H1 (cell line): ENCODE results near the gene GABARAPL1. TPM values are rescaled to one million over a fixed set of nuclear protein-coding genes. Genes with fewer than 3 reads are reported as not detected.

Experiments
- BCL11A ChIP-seq, 2 experiments: IDR thresholded peaks; one replicate each; pipeline ENCODE4 v1.6.1; 2011; ENCODE audit warnings: low read depth in 2 of 2, low read length in 2 of 2, mild to moderate bottlenecking in 2 of 2
- CHD1 ChIP-seq: IDR thresholded peaks from 2 replicates; pipeline ENCODE4 v1.6.1; 2012; ENCODE audit warnings: low read depth, low read length, improper control_type of control experiment
- CHD7 ChIP-seq: fragments of 300-600 bp; sonication (generic); IDR thresholded peaks from 2 replicates; pipeline ENCODE4 v1.7.1; 2012; ENCODE audit warnings: low read length, moderate library complexity, mild to moderate bottlenecking, inconsistent platforms; ENCODE audit not compliant: insufficient replicate concordance
- EP300 ChIP-seq, 2 experiments: IDR thresholded peaks; 1 replicate in 1 of 2; 2 replicates in 1 of 2; pipeline ENCODE4 v1.6.1; 2011 to 2012; ENCODE audit warnings: low read depth in 2 of 2, low read length in 2 of 2, mild to moderate bottlenecking in 2 of 2, borderline replicate concordance in 1 of 2, inconsistent platforms in 1 of 2, moderate library complexity in 1 of 2
- GTF2F1 ChIP-seq: IDR thresholded peaks from 2 replicates; pipeline ENCODE4 v1.6.1; 2012; ENCODE audit warnings: low read depth, low read length, improper control_type of control experiment, borderline replicate concordance
- JUN ChIP-seq: IDR thresholded peaks from 2 replicates; pipeline ENCODE4 v1.6.1; 2011; ENCODE audit warnings: low read depth, mild to moderate bottlenecking, improper control_type of control experiment, low read length
- NANOG ChIP-seq: IDR thresholded peaks from 2 replicates; pipeline ENCODE4 v1.6.1; 2011; ENCODE audit warnings: low read length, low read depth, mild to moderate bottlenecking, inconsistent platforms; ENCODE audit not compliant: insufficient read depth, poor library complexity, severe bottlenecking
- RBBP5 ChIP-seq: IDR thresholded peaks from 2 replicates; pipeline ENCODE4 v1.7.1; 2012; ENCODE audit warnings: low read depth, mild to moderate bottlenecking, inconsistent platforms, low read length, moderate library complexity, borderline replicate concordance
- SRF ChIP-seq: IDR thresholded peaks from 2 replicates; pipeline ENCODE4 v1.6.1; 2011; ENCODE audit warnings: mild to moderate bottlenecking, low read depth, low read length, moderate library complexity
- polyA plus RNA-seq, 7 experiments: library from polyadenylated mRNA; depleted of rRNA in 3 of 7; stranded (reverse) in 5 of 7; unstranded in 2 of 7; fragments of >200 nt in 5 of 7; fragments of 200-250 nt in 2 of 7; gene quantifications; 1 replicate in 5 of 7; 2 replicates in 1 of 7; 4 replicates in 1 of 7; pipeline versions ENCODE4 v1.2.1 to v1.2.3, GENCODE V29; 2011 to 2013; ENCODE audit warnings: missing spikeins in 2 of 7, mixed read lengths in 2 of 7
- total RNA-seq: library from RNA; stranded (reverse); fragmentation: NEBNext Ultra II Directional; extraction: Animal tissue kit (Norgen Biotek cat#: 25700); gene quantifications from 2 replicates; pipeline ENCODE4 v1.2.1, GENCODE V29; 2021

Gene GABARAPL1
- total and polyA plus RNA-seq, 2 of the 8 experiments (the other 6 are each of a cell fraction or from before 2014, with no cell fraction given), result 56.1 to 87.9 TPM

DNA sequence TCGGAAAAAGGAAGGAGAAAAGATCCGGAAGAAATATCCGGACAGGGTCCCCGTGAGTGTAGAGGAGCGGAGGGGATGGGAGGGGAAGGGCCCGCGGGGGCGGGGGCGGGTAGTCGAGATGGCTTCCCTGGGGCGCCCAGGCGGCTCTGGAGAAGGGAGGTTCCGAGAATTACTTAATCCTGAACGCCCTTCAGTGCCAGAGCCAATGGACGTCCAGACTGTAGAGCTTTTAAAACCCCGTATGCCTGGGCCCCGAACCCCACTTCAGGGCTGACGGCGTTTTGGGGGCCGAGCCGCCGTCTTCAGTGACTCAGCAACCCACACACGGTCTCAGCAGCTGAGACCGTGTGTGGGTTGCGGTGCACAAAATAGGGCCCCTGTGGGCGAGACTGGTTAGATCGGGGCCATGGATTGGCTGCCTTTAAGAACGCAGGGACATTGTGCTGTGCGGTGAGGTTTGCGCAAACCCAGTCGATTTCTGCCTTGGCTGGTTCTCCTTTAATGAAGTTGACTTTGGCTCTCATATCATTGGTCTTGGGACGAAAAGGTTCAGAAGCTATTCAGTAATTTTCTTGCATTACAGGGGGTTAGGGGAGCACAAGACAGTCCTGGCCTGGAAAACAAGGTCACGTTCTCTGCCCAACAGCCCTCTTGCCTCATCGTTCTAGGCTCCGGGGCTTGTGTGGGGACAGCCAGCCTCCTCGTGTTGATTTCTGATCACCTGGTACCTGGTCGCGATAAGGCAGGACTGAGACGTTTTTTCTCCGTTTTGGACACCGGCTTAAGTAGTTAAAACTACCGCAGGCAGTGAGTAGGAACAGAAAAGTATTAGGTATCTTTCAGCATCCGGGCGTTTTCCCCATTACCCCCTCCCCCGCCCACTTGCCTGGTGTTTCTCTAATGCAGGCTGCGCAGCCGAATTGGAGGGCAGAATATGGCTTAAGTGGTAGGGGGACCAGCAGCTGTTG is 775 bp downstream of the GABARAPL1 start (continued):
- no peak for TF ChIP-seq CHD7
- no peak for TF ChIP-seq JUN
- TF ChIP-seq EP300 (IDR thresholded peaks at IDR 0.05; ENCODE audit: borderline replicate concordance in 1 of 2, low read depth in 2 of 2, low read length in 2 of 2), result no peak
- no peak for TF ChIP-seq SRF
- TF ChIP-seq NANOG, result no peak
- TF ChIP-seq BCL11A (IDR thresholded peaks at IDR 0.05; ENCODE audit: low read depth in 2 of 2, low read length in 2 of 2), result no peak
- 0 out of 2 replicates have a peak, but pooled peaks have one; percentile 43 for TF ChIP-seq RBBP5
- no peak for TF ChIP-seq GTF2F1
- TF ChIP-seq CHD1, result 0 out of 2 replicates have a peak, but pooled peaks have one; percentile 15
